Fibroblast of skin of right quadriceps (primary cell): ENCODE data around the gene MRPL50.

Source experiments
- DNase-seq: peaks from one replicate; pipeline ENCODE4 v3.0.0-alpha.2; 2013

The MRPL50 gene

GRCh38 chr9:101372327-101373118 lies 25.9 kb downstream of the MRPL50 start:
- DNase-seq = no peak

GRCh38 chr9:101371813-101372212 lies 26.6 kb downstream of the MRPL50 start:
- DNase-seq = no peak

- no peak for DNase-seq
Measured at GRCh38 chr9:101369884-101370531, 28.4 kb downstream of the MRPL50 start.

DNA sequence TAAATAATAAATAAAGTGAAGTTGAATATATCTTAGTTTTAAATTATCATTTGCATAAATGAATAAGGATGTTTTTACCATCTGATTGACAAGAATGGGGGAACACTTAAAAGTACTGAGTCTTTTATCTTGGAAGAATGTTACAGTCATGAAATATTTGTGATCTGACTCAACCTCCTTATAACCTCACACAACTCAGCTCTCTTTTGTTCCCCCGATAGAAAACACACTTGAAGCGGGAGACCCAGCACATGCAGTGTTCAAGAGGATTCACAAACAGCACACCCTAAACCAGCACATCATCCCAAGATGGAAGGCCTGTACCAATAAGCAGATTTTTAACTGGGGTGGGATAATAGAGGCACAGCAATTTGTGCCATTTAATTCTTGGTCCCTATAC lies 29.1 kb downstream of the MRPL50 start:
- peak; percentile 71 for DNase-seq

GRCh38 chr9:101367323-101367722 lies 31.1 kb downstream of the MRPL50 start:
- no peak for DNase-seq

- peak; percentile 69 for DNase-seq
Measured at GRCh38 chr9:101366038-101366756, 32.2 kb downstream of the MRPL50 start.

GRCh38 chr9:101365181-101365580 lies 33.2 kb downstream of the MRPL50 start:
- peak; percentile 81 for DNase-seq

DNA sequence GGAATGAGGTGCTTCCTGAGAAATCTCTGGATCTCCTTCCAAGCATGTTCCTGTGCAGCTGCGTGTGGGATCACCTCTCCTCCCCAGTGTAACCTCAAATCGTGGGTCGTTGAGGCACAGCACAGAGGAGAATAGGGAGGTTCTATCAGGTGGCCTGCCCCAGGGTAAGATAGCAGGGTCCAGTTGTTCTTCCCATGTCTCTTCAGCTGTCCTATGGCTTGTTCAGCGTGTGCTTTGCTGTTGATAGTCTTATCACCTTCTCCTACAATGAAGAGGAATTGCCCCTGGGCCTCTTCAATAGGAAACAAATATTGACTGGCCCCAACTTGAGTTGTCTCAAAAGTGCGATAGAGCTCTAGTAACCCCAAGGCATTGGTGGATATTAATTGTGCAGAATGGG lies 36.0 kb downstream of the MRPL50 start:
- no peak for DNase-seq

- DNase-seq = no peak
Measured at GRCh38 chr9:101360647-101361046, 37.8 kb downstream of the MRPL50 start.

DNA sequence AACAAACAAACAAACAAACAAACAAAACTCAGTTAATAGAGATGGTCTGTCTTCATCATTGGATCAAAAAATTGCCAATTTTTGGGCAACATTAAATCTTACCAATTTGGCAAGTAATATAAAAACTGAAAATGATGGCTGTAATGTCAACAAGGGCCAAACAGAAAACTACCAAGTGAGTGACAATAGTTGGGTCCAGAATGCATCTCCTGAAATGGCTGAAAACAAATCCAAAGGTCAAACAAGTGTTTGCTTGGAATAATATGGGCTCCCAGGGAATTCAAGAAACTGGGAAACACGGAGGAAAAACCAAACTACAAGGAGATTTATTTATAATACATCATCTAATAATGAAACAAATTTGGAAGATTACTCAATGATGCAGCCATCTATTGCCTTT lies 38.7 kb downstream of the MRPL50 start:
- DNase-seq = no peak

- DNase-seq = no peak
Measured at GRCh38 chr9:101356619-101357018, 41.8 kb downstream of the MRPL50 start.

GRCh38 chr9:101354765-101355708 lies 43.4 kb downstream of the MRPL50 start:
- no peak for DNase-seq

DNA sequence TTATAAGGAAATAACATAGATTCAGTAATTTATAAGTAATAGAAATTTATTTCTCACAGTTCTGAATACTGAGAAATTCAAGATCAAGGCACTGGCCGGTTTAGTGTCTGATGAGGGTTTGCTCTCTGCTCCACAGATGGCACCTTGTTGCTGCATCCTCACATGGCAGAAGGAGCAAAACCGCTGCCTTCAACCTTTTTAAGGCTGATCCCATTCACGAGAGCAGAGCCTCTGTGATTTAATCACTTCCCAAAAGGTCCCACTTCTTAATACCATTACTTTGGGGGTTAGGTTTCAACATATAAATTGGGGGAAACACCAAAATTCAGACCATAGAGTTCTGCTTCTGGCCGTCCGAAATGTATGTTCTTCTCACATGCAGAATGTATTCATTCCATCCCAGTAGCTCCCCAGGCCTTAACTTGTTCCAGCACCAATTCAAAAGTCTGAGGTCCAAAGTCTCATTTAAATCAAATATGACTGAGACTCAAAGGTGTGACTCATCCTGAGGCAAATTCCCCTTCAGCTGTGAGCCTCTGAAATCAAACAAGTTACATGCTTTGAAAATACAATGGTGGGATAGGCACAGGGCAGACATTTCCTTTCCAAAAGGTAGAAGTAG lies 44.2 kb downstream of the MRPL50 start:
- DNase-seq = no peak

GRCh38 chr9:101353683-101354082 lies 44.7 kb downstream of the MRPL50 start:
- no peak for DNase-seq

DNA sequence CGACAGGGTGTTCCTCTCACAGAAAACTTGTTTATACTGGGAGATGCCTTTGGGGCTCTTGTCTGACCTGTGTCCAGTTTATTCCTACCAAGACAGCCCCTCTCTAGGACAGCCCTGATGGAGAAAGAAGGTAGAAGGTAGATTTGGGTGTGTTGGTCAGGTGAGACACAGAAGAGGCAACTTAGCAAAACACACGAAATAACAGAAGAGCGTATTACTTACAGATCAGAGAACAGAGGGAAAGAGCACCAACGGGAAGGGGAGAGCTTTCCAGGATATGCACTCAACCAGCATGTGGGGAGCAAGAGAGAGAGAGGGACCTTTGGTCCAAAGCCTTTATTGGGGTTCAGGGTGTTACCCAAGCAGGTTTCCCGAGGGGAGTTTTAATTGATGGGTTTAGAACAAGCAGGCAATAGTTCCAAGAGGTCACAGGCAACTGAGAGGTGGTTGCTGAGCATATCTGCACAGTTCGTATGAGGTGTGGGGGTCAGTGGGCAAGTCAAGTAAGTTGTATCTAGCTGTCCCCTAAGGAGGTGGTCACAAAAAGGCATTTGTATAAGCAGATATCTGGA lies 45.4 kb downstream of the MRPL50 start:
- no peak for DNase-seq

DNA sequence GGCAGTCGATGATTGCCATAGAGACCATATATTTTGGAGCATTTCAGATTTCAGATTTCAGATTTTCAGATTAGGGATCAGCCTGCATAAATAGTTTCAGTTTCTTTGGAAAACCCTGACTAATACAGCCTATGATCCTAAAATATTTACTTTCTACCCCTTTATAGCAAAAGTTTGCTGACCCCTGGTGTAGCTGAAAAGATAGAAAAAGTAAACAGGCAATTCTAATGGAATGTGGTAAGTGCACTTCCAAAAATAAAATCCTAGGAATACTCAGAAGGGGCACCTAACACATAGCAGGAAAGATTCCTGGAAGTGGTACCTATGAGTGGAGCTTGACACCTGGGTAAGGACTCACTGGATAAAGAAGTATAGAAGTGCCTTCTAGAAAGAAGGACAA lies 48.1 kb downstream of the MRPL50 start:
- DNase-seq = no peak

DNA sequence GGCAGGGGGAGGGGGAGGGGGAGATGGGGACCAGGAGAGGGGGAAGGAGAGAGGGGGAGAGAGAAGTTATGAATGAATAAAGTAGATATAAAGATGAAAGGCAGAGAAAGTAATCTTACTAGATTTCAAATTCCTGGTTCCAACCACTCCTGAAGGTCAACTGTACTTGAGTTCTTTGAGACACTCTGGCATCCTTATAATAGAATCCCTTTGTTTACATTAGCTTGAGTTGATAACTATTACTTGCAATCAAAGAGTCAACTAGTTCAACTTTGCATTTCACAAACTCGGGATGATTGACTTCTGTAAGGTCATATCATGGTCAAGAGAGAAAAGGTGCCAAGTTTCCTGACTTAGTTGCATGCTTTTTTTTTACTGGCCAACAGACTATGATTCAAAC lies 55.8 kb downstream of the MRPL50 start:
- no peak for DNase-seq

- DNase-seq = no peak
Measured at GRCh38 chr9:101341958-101342357, 56.5 kb downstream of the MRPL50 start.
